NCI-H69 (cell line): Measurements from ENCODE around the gene PHF2.

Experiments
- DNase-seq: peaks from one replicate; lab custom pipeline; 2025; lab: John Stamatoyannopoulos, UW

PHF2 gene

GRCh38 chr9:93652604-93653592 is 76.5 kb downstream of the PHF2 start:
- DNase-seq = no peak

- no peak for DNase-seq
These were observed 77.4 kb downstream of the PHF2 start for GRCh38 chr9:93653760-93654159.

- no peak for DNase-seq
These were observed 78.1 kb downstream of the PHF2 start for GRCh38 chr9:93654351-93654961.

- DNase-seq = no peak
These were observed 79.4 kb downstream of the PHF2 start for GRCh38 chr9:93655621-93656425.

- DNase-seq = no peak
These were observed 80.2 kb downstream of the PHF2 start for GRCh38 chr9:93656426-93657239.

- no peak for DNase-seq
These were observed 81.1 kb downstream of the PHF2 start for GRCh38 chr9:93657331-93658111.

- no peak for DNase-seq
These were observed 82.0 kb downstream of the PHF2 start for GRCh38 chr9:93658184-93658925.

GRCh38 chr9:93659044-93659836 is 82.9 kb downstream of the PHF2 start:
- no peak for DNase-seq

GRCh38 chr9:93659837-93660177 is 83.4 kb downstream of the PHF2 start:
- no peak for DNase-seq

- no peak for DNase-seq
These were observed 84.1 kb downstream of the PHF2 start for GRCh38 chr9:93660352-93661046.

GRCh38 chr9:93661591-93661990 is 85.2 kb downstream of the PHF2 start:
- no peak for DNase-seq

- no peak for DNase-seq
These were observed 85.7 kb downstream of the PHF2 start for GRCh38 chr9:93662016-93662638.

GRCh38 chr9:93662952-93663572 is 86.7 kb downstream of the PHF2 start:
- no peak for DNase-seq

GRCh38 chr9:93663877-93664548 is 87.6 kb downstream of the PHF2 start:
- no peak for DNase-seq

- DNase-seq = no peak
These were observed 88.3 kb downstream of the PHF2 start for GRCh38 chr9:93664549-93665120.

GRCh38 chr9:93665128-93665636 is 88.8 kb downstream of the PHF2 start:
- DNase-seq = no peak
